COR-L47 (cell line): ENCODE results near the gene TBRG1.

ENCODE experiments used
- DNase-seq: peaks from one replicate; lab custom pipeline; 2025; lab: John Stamatoyannopoulos, UW

The TBRG1 gene

GRCh38 chr11:124658986-124659385, 36.3 kb downstream of the TBRG1 start:
- DNase-seq = no peak

GRCh38 chr11:124661553-124661952, 38.9 kb downstream of the TBRG1 start:
- DNase-seq = no peak

- no peak for DNase-seq
These were observed 39.4 kb downstream of the TBRG1 start for GRCh38 chr11:124662106-124662505.

GRCh38 chr11:124663861-124664260, 41.2 kb downstream of the TBRG1 start:
- no peak for DNase-seq

- DNase-seq = no peak
These were observed 44.9 kb downstream of the TBRG1 start for GRCh38 chr11:124667601-124668000.

- DNase-seq = no peak
These were observed 46.5 kb downstream of the TBRG1 start for GRCh38 chr11:124669193-124669592.

GRCh38 chr11:124670732-124671131, 48.1 kb downstream of the TBRG1 start:
- no peak for DNase-seq

- DNase-seq = no peak
These were observed 50.0 kb downstream of the TBRG1 start for GRCh38 chr11:124672536-124673215.

GRCh38 chr11:124673333-124674167, 50.9 kb downstream of the TBRG1 start, which contains the start of the genes SIAE and SPA17:
SIAE (minus strand) TSS chr11:124673739; CDS start chr11:124673708, 31 bp downstream.
SPA17 (plus strand) TSS chr11:124673904; CDS start chr11:124675265, 1,361 bp downstream.
- peak; percentile 16 for DNase-seq

GRCh38 chr11:124674168-124674517, 51.5 kb downstream of the TBRG1 start:
- DNase-seq = no peak

GRCh38 chr11:124674571-124674970, 51.9 kb downstream of the TBRG1 start:
- DNase-seq = no peak

GRCh38 chr11:124676386-124676785, 53.7 kb downstream of the TBRG1 start:
- DNase-seq = no peak

- DNase-seq = no peak
These were observed 55.8 kb downstream of the TBRG1 start for GRCh38 chr11:124678416-124678815.

- no peak for DNase-seq
These were observed 58.8 kb downstream of the TBRG1 start for GRCh38 chr11:124681421-124681820.

- DNase-seq = no peak
These were observed 59.8 kb downstream of the TBRG1 start for GRCh38 chr11:124682443-124682842.
